B cell (primary cell): Measurements from ENCODE around the gene ZNF784. TPM values are rescaled to one million over a fixed set of nuclear protein-coding genes. Genes with fewer than 3 reads are reported as not detected.
A peak's percentile ranks its signal among the peaks of the same experiment; 100 is the strongest.

Source experiments
- ATAC-seq: fragments of 200-7000 bp; cut with Tn5 transposase; one replicate; pipeline ENCODE4 v1.10.0; 2021; ENCODE audit warnings: low read depth, mild to moderate bottlenecking, moderate number of reproducible peaks, moderate library complexity
- CTCF ChIA-PET: fragments of 350-600 bp; sonication (Branson Sonifier 250); formaldehyde crosslinking; loops from one replicate; lab custom pipeline; 2021; ENCODE audit warnings: antibody characterized with exemption, inconsistent platforms; lab: Charles Lee
- POLR2A ChIA-PET: fragments of 350-600 bp; sonication (Branson Sonifier 250); formaldehyde crosslinking; loops from one replicate; lab custom pipeline; 2021; ENCODE audit warnings: antibody characterized with exemption; lab: Charles Lee
- DNase-seq: peaks from one replicate; pipeline ENCODE4 v3.0.0; 2013
- H2AFZ ChIP-seq: 2 replicates; pipeline ENCODE4 v1.6.1; 2012; ENCODE audit warnings: mild to moderate bottlenecking, low read depth, low read length; ENCODE audit not compliant: insufficient read depth, poor library complexity, severe bottlenecking
- H3K27ac ChIP-seq, 2 donors: 1 replicate in 1 of 2; 2 replicates in 1 of 2; pipeline ENCODE4 v1.5.1; 2012 to 2013; ENCODE audit warnings: low read length in 2 of 2, mild to moderate bottlenecking in 2 of 2, moderate library complexity in 1 of 2
- H3K27me3 ChIP-seq, 4 experiments: fragments of 200-600 bp in 1 of 4; sonication (generic) in 1 of 4; replicated peaks in 1 of 4; 1 replicate in 2 of 4; 2 replicates in 2 of 4; pipeline versions ENCODE4 v1.6.1 to v1.7.0; 2013 to 2016; ENCODE audit warnings: low read length in 3 of 4, mild to moderate bottlenecking in 2 of 4, mixed read lengths in 1 of 4, moderate library complexity in 1 of 4; ENCODE audit not compliant: insufficient read depth in 4 of 4, control insufficient read depth in 3 of 4; ENCODE audit errors: control extremely low read depth in 1 of 4
- H3K36me3 ChIP-seq, 2 experiments: replicated peaks in 1 of 2; 1 replicate in 1 of 2; 2 replicates in 1 of 2; pipeline versions ENCODE4 v1.6.1 to v1.7.1; 2013; ENCODE audit warnings: low read length in 1 of 2; ENCODE audit not compliant: insufficient read depth in 2 of 2, control insufficient read depth in 1 of 2; ENCODE audit errors: control extremely low read depth in 1 of 2, extremely low read depth in 1 of 2
- H3K4me1 ChIP-seq, 2 donors: fragments of 200-600 bp in 1 of 2; sonication (generic) in 1 of 2; 1 replicate in 1 of 2; 2 replicates in 1 of 2; pipeline versions ENCODE4 v1.5.1 to v1.6.1; 2013 to 2017; ENCODE audit warnings: low read length in 2 of 2; ENCODE audit not compliant: control insufficient read depth in 2 of 2, insufficient read depth in 2 of 2
- H3K4me2 ChIP-seq: replicated peaks from 2 replicates; pipeline ENCODE3; 2012; ENCODE audit warnings: mild to moderate bottlenecking, low read depth, low read length; ENCODE audit not compliant: poor library complexity, severe bottlenecking
- H3K4me3 ChIP-seq, 5 experiments: fragments of 200-600 bp in 1 of 5; sonication (generic) in 1 of 5; 1 replicate in 3 of 5; 2 replicates in 2 of 5; pipeline versions ENCODE4 v1.5.1 to v1.7.0; 2011 to 2016; ENCODE audit warnings: low read length in 4 of 5, mild to moderate bottlenecking in 4 of 5, low read depth in 2 of 5, control low read depth in 1 of 5, moderate library complexity in 1 of 5; ENCODE audit not compliant: insufficient read depth in 1 of 5; ENCODE audit errors: control extremely low read depth in 1 of 5, extremely low read depth in 1 of 5
- H3K79me2 ChIP-seq: fragments of 200-600 bp; sonication (generic); one replicate; pipeline ENCODE4 v1.6.0; 2016; ENCODE audit warnings: low read length; ENCODE audit not compliant: control insufficient read depth, insufficient read depth
- H3K9ac ChIP-seq: fragments of 200-600 bp; sonication (generic); 2 replicates; pipeline ENCODE4 v1.6.1; 2017; ENCODE audit warnings: mild to moderate bottlenecking, low read length, moderate library complexity
- H3K9me3 ChIP-seq, 3 donors: one replicate each; pipeline versions ENCODE4 v1.6.1 to v1.7.1; 2013; ENCODE audit warnings: low read length in 2 of 3; ENCODE audit not compliant: control insufficient read depth in 2 of 3, insufficient read depth in 1 of 3; ENCODE audit errors: control extremely low read depth in 1 of 3
- H4K20me1 ChIP-seq: 2 replicates; pipeline ENCODE4 v1.6.0; 2012; ENCODE audit warnings: mild to moderate bottlenecking, low read length; ENCODE audit not compliant: insufficient read depth, control insufficient read depth, poor library complexity, severe bottlenecking
- H3K27ac Mint-ChIP-seq: one replicate; pipeline ENCODE4 v1.8.0; 2021; ENCODE audit warnings: mixed read lengths
- H3K27me3 Mint-ChIP-seq: one replicate; pipeline ENCODE4 v1.8.0; 2021; ENCODE audit warnings: mixed read lengths
- H3K4me1 Mint-ChIP-seq: one replicate; pipeline ENCODE4 v1.8.0; 2021; ENCODE audit warnings: mixed read lengths
- H3K4me3 Mint-ChIP-seq: one replicate; pipeline ENCODE4 v1.8.0; 2021; ENCODE audit warnings: mixed read lengths
- H3K9me3 Mint-ChIP-seq: one replicate; pipeline ENCODE4 v1.8.0; 2022; ENCODE audit warnings: mixed read lengths; ENCODE audit not compliant: insufficient read depth
- CTCF ChIP-seq: fragments of 200-600 bp; IDR thresholded peaks from one replicate; pipeline ENCODE4 v1.8.0; 2022; ENCODE audit warnings: antibody characterized with exemption, mild to moderate bottlenecking
- EZH2 ChIP-seq: IDR thresholded peaks from 2 replicates; pipeline ENCODE4 v1.6.1; 2012; ENCODE audit warnings: borderline replicate concordance, low read depth, mild to moderate bottlenecking, moderate library complexity, low read length; ENCODE audit not compliant: insufficient read depth, poor library complexity, severe bottlenecking
- WGBS: methylation state at CpG from one replicate; pipeline ENCODE4 v1.1.5; 2013; ENCODE audit warnings: missing lambda C conversion rate; ENCODE audit not compliant: insufficient coverage; 5-methylcytosine and 5-hydroxymethylcytosine counted together
- intact Hi-C: fragments of 100-400 bp; cut with micrococcal nuclease; formaldehyde crosslinking; loops from one replicate; pipeline ENCODE4 v1.10.0; 2022
- polyA plus RNA-seq: library from polyadenylated mRNA; depleted of rRNA; stranded (reverse); fragments of >200 nt; gene quantifications from 2 replicates; pipeline ENCODE4 v1.2.3, GENCODE V29; 2012
- total RNA-seq, 2 donors: library from RNA; stranded (reverse); fragments of 120-200 nt in 1 of 2; gene quantifications; 1 replicate in 1 of 2; 2 replicates in 1 of 2; pipeline versions ENCODE4 v1.2.3 to v1.2.4, GENCODE V29; 2013 to 2022

ZNF784 gene
- total and polyA plus RNA-seq, 2 donors (not counting 1 experiment from before 2014, with no cell fraction given) = 9.2 to 9.7 TPM

GRCh38 chr19:55590109-55590508 lies 34.3 kb downstream of the ZNF784 start:
- Histone ChIP-seq H3K27me3 (no peaks in the 10 kb centered on the region), H3K36me3 (peaks cover 0 to 3% of the 10 kb centered on the region in 2 experiments), H3K79me2 (no peaks in the 10 kb centered on the region), H2AFZ (no peak overlapping the region), H3K27ac (no peak overlapping the region), H3K9ac (no peak overlapping the region), H3K4me3 (no peak overlapping the region), H3K4me1 (peaks cover 24 to 27% of the 10 kb centered on the region in 2 donors), H3K4me2 (no peak overlapping the region), H3K9me3 (no peaks in the 10 kb centered on the region), H4K20me1 (no peaks in the 10 kb centered on the region)
- peaks cover 22% of the 10 kb centered on the region for H3K4me1 Mint-ChIP-seq
- ATAC-seq (no peak), DNase-seq (no peak)
- H3K4me3 Mint-ChIP-seq = no peak overlapping the region
- POLR2A ChIA-PET = no interaction called here
- no peaks in the 10 kb centered on the region for H3K9me3 Mint-ChIP-seq
- TF ChIP-seq EZH2 = no peak
- TF ChIP-seq CTCF = no peak
- no peak overlapping the region for H3K27ac Mint-ChIP-seq
- 71% methylated on average over 4 of the region's 7 CpGs for WGBS
- intact Hi-C loops = no loop called here
- H3K27me3 Mint-ChIP-seq = no peaks in the 10 kb centered on the region
- CTCF ChIA-PET = no interaction called here

GRCh38 chr19:55588738-55589137 lies 35.6 kb downstream of the ZNF784 start:
- ChIA-PET POLR2A (interaction anchor here (0.5 to 0.7 kb wide), 2 partner anchors 232 to 590 kb away, joined by 3 to 6 read pairs; no protein-coding TSS in a partner anchor), CTCF (interaction anchor here (1.3 kb wide), 1 partner anchor 51 kb away, joined by 3 read pairs; no protein-coding TSS in a partner anchor)
- Mint-ChIP-seq H3K4me1 (peaks cover 24% of the 10 kb centered on the region), H3K4me3 (peak overlapping the region; percentile 26), H3K9me3 (no peaks in the 10 kb centered on the region), H3K27ac (no peak overlapping the region), H3K27me3 (no peaks in the 10 kb centered on the region)
- no peak overlapping the region for H3K4me3 ChIP-seq
- no peak overlapping the region for H3K27ac ChIP-seq
- H3K9me3 ChIP-seq = no peaks in the 10 kb centered on the region
- no peak overlapping the region for H3K4me2 ChIP-seq
- H3K36me3 ChIP-seq = no peaks in the 10 kb centered on the region
- no peaks in the 10 kb centered on the region for H3K79me2 ChIP-seq
- H2AFZ ChIP-seq = no peak overlapping the region
- H3K9ac ChIP-seq = no peak overlapping the region
- no peaks in the 10 kb centered on the region for H4K20me1 ChIP-seq
- TF ChIP-seq EZH2 (no peak), CTCF (no peak)
- WGBS = 96% methylated on average over 8 of the region's 8 CpGs
- peaks cover 24 to 27% of the 10 kb centered on the region in 2 donors for H3K4me1 ChIP-seq
- intact Hi-C loops = no loop called here
- no peak for ATAC-seq
- H3K27me3 ChIP-seq = no peaks in the 10 kb centered on the region
- no peak for DNase-seq
